Ureter (tissue), 1 donor: ENCODE measurements around the gene SPDYE4. TPM values are rescaled to one million over a fixed set of nuclear protein-coding genes. Genes with fewer than 3 reads are reported as not detected.
A peak's percentile ranks its signal among the peaks of the same experiment; 100 is the strongest.

Source experiments
- DNase-seq: peaks from one replicate; pipeline ENCODE4 v3.0.0-alpha.2; 2020; ENCODE audit warnings: low spot score
- total RNA-seq: library from RNA; stranded (reverse); gene quantifications from one replicate; pipeline ENCODE4 v1.2.4, GENCODE V29; 2023
- donor health status: DM: yes; HTN: yes; CAD: no.

The SPDYE4 gene
- total RNA-seq, 1 donor from 2014 or later, result not detected

DNA sequence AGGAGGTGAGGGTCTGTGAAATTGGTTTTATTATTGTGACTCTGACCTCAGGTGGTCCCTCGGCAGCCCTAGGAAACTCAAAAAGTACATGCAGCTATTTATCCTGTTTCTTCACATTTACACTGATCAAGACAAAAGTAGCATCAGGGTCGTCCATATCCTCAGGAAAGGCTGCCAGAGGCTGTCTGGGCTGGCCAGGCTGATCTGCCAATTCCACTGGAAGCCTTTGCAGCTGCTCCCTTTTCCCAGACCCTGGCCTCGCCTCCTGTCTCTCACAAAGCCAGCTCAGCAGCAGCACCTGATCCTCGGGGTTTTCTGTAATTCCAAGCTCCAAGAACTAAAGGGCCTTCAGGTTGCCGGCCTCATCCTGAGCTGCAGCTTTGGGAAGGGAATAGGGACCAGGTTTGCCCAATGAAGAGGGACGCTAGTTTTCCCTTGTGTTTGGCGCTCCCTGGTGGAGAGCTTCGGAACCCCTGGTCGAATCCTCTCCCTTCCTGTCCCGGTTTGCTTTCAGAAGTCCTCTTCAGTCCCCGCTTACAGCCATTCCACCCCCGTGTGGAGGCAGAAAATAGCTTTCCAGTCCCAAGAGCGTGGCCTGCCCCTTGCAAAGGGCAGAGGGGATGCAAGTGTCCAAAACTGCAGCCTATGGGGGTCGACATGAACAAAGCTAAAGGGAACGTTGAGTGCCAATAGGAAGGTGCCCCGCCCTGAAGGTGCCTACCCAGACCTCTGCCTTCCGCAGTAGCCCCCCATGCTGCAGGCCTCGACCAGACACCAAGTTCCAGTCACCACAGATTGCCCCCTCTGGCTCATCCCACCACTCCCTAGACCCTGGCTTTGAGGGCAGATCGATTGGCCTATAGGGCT lies 27.4 kb upstream of the SPDYE4 start:
- DNase-seq, result peak; percentile 84

DNA sequence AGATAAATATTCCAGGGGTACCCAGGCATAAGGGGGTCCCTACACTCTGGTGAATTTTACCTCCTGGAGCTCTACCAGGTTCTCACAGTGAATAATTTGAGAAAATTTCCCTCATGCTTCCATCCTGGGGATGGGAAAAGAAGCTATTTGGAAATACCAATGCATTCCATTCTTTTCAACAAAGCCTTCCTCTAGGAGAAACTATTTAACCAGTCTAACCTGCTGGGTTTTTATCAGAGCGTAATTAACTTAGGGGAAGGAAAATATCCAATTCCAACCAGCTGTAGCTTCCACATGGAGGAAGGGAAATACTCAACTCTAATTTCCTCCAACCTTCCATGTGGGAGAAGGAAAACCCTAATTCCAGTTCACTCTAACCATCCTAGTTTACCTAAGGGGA lies 23.8 kb upstream of the SPDYE4 start:
- DNase-seq, result no peak

DNA sequence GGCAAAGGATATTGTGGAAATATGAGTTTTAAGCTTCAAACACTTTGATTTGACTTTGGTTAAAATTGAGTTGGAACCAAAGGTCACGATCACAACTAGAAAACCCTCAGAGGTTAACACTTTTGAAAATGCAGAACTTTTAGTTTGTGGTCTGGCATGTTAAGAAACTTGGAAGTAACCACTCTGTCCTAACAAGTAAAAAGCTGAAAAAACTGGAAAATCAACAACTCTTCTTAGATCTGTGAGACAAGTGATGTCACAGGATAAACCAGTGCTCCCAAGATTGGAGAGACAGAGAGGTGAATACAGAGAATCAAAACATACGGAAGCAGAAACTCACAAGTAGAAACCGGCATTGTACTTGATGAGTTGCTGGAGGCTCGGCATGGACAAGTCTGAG lies 23.4 kb upstream of the SPDYE4 start:
- no peak for DNase-seq

DNA sequence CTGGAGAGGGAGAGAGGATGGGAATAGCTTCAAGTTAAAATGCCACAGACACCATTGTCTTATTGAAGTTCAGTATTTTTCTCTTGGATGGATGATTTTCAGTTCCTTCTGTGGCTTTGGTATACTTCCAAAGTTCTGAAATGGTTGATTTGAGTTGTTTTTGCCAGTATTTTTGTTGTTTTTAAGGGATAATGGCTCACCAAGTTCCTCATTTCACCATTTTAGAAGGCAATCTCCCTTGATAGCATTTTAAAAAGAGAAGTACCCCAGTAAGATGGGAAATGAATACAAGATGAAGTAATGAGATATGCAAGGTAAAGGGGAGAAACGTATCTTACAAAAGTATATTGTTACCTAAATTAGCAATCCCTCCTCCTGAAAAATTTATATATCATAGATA lies 18.5 kb upstream of the SPDYE4 start:
- no peak for DNase-seq

DNA sequence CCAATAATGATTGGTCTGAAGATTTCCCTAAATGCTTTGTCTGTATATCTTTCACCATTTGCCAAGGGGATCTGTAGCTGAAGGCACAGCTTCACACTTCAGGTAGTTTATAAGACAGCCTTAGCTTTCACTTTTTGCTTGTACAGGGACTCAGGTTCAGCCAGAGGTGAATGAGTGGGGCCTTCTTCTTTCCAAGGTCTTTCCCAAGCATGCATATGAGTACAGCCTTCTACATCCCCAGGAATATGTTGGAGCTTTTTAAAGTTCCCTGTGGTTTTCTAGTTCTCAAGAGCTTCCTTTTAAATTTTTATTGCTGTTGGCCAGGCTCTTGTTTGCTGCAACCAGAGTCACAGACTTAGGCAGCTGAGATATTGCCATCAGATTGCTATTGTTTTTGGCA lies 17.9 kb upstream of the SPDYE4 start:
- no peak for DNase-seq

DNA sequence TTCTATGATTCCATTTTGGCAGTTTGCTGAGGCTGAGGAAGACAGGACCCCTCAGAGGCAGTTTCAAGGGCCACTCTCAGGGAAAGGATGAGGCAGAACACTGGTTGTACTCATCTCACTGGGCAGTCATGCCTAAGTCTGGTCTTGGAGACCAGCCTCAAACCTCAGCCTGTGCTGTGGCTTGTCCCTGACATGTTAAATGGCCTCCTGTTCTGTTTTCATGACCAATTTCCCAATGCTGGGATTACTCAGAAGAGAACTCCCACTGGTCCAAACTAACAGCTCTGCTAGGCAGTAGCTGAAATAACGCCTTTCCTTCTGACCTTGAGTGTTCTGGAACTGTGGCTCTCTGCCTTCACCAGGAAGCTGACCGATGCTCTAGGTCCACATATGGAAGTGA lies 8.4 kb upstream of the SPDYE4 start:
- DNase-seq, result no peak

DNA sequence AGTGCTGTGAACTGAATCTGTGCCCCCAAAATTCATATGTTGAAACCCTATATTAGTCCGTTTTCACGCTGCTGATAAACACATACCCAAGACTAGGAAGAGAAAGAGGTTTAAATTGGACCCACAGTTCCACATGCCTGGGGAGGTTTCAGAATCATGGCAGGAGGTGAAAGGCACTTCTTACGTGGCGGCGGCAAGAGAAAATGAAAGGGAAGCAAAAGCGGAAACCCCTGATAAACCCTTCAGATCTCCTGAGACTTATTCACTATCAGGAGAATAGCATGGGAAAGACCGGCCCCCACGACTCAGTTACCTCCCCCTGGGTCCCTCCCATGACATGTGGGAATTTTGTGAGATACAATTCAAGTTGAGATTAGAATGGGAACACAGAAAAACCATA lies 3.7 kb upstream of the SPDYE4 start:
- no peak for DNase-seq

DNA sequence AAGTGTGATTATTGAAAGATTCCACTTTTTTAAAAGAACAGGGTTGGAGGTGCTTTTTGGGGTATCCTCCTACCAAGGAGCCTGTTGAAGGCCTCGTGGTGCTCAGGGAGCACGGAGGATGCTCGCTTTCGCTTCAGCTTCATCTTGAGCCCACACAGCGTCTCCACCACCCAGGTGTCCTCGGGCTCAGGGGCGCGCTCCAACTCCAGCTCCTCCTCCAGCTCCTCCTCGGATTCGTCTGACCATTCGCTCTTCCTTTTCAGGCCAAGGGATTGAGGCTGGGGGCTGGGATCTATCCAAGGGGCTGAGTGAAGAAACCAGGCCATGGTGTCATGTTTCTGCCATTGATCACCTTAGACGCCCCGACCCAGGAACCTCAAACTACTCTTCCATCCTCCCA lies 1.2 kb downstream of the SPDYE4 start:
- DNase-seq, result no peak

DNA sequence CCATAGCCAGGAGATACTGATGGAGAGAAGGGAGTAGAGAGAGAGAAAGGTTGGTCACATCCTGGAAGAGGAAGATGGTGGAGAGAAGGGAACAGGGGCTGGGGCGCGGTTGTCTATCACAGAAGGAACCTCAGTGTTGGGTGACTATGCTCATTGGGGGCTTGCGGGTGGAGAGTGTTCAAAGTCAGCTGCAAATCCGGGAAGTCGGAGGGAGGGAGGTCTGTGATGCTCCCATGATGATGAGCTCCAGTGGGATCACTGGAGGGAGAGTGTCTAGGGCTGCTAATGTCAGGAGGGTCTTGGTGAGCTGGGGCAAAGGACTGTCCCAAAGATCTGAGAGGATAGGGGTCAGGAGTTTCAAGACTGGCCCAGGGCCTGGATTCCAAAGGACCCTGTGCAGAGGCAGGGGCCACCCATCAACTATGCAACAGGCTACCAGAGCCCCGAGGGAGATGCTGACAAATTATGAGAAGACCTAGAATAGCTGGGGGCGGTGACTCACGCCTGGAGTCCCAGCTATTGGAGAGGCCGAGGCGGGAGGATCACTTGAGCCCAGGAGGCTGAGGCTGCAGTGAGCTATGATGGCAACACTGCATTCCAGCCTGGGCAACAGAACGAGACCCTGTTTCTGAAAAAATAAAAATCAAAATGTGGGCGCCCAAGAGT lies 2.6 kb downstream of the SPDYE4 start:
- no peak for DNase-seq

DNA sequence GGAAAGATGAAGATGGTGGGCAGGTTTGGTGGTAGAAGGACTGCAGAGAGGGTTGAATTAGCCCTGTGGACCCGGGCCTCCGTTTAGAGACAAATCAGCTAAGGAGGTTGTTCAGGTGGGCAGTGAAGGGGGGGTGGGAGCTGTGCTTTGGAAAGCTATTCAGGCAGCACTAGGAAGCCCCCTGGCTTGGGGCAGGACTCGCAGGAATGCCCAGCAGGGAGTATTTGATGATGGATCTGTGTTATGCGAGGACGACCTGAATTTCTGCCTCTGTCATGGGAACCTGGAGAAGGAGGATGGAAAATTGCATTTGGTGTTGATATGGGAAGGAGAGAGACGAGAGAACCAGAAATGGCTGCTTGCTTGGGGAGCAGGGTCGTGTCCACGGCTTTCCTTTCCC lies 3.5 kb downstream of the SPDYE4 start:
- no peak for DNase-seq

DNA sequence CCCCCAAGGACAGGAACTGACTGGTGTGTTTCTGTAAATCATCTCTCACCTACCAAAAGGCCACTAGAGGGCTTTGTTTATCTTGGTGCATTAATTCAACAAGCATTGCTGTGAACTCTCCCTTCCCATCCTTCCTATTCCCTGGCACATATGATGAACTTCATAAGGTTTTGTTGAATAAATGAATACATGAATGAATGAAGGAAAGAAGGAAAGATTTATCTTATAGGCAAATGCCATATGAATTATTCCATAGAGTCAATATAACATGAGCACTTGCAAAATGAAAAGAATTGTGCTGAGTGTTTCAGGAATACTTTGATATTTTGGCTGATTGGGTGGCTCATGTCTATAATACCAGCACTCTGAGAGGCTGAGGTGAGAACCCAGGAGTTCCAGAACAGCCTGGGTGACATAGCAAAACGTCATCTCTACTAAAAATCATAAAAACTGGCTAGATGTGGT lies 4.3 kb downstream of the SPDYE4 start:
- DNase-seq, result no peak

DNA sequence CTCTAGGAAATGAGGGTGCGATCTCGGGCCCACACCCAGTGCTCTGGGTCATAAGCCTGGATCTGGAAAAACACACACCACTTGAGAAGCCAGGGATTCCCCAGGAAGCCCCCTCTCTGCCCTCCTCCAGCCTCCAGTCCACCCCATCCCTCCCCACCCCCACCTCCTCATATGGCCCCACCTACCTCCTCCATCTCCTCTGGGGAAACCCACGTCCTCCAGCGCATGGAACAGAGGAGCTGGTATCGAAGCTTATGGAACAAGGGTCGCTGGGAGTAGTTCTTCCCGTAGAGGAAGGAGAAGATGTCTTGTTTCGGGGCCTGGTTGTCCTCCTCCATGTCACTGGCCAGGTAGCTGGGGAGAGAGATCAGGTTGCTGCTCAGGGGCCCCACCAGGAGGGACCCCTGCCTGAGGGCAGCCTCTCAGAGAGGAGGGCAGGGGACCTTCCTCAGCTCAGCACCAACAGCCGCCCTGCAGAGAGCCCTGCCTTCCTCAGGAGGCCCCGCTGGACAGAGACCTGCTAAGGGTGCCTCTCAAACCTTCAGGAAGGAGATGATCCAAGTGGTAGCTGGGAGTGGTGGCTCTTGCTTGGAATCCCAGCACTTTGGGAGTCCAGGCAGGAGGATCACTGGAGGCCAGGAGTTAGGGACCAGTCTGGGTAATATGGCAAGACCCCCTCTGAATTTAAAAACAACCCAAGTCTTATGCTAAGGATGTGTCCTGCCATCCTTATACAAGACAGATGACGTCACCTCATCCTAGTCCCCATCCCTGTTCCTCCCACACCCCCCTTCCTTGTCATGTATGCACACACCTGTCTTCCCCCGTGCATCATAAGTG lies 5.0 kb downstream of the SPDYE4 start:
- no peak for DNase-seq

DNA sequence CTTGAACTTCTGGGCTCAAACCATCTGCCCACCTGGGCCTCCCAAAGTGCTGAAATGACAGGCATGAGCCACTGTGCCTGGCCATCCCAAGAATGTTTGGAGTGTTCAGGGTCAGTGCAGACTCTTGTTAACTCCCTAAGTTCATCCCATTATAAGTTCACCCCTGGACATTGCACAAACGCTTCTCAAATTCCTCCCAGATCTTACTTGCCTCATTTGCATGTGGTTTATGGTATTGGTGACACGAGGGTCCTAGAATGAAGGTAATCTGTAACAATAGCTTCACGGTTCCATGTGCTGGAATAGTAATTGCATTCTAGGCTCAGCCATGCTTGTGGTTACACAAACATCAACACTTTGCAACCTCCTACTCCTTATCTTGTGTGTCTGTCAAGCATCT lies 8.7 kb downstream of the SPDYE4 start:
- DNase-seq, result no peak

DNA sequence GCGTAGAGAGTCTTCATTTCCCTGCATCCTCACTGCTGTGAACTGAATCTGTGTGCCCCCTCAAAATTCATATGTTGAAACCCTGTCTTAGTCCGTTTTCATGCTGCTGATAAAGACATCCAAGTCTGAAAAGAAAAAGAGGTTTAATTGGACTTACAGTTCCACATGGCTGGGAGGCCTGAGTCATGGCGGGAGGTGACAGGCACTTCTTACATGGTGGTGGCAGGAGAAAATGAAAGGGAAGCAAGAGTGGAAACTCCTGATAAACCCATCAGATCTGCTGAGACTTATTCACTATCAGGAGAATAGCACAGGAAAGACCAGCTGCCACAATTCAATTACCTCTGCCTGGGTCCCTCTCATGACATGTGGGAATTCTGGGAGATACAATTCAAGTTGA lies 10.6 kb downstream of the SPDYE4 start:
- DNase-seq, result no peak

DNA sequence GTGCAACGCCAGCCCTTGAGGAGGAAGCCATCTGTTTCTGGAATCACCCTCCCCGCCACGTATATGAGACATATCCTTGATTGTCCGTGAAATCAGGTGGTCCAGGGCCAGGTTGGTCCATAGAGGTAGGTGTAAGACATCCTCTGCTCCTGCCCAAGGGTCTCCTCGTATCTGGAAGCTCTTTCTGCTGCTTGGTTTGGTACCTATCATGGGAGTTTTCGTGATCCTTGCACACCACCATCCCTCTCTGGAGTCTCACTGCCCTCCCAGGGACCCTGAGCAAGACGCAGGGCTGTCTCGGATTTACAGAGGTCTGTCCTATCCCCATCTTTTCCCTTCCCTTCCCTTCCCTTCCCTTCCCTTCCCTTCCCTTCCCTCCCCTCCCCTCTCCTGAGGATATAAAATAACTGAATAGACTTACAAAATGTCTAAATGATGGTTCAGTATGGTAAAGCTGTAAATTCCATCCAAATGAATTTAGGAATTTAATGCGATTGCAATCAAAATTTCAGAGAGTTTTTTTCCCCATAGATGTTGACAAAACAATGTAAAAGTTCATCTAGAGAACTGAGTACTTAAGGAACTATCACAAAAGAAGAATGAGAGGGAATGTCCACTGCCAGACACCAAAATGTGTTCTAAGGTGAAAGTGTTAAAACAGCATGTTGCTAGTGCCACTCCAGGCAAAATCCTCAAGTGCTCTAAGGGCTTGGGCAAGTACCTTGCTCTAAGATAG lies 11.7 kb downstream of the SPDYE4 start:
- no peak for DNase-seq

DNA sequence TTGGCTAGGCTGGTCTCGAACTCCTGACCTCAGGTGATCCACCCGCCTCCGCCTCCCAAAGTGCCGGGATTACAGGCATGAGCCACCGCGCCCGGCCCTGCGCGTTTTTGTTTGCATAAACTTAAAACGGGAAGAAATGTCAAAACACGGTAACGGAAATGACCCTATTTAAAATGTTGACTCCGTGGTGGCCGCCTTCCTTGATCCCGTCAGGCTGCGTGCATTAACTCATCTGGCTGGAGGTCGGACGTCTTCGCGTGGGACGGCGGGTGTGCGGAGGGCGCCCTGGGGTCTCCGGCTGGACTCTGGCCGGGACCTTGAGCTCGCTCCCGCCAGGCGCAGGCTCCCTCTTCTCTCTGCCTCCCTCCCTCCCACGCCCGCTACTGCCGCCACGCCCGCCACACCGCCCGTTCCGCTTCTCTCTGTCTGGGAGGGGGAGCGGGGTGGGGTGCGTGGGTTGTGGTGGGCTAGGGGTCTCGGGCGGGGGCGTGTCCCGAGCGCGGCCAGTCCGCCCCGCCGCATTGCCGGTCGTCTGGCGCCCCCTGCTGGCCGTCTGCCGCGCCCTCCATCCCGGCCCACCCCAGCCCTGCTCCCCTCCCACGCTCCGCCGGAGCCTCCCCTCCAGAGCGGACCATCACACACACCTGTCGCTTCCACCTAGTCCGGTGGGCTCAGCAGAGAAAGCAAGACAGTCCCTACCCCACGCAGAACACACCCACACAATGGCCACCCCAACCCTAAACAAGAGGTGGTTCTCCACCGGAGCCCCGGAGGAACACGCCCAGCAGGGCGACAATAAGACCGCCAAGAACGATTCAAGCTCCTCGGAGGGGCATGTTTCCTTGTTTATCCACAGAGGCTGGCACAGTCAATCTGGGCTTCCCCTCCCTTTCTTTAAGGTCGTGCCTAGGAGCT lies 12.5 kb downstream of the SPDYE4 start:
- peak; percentile 68 for DNase-seq

DNA sequence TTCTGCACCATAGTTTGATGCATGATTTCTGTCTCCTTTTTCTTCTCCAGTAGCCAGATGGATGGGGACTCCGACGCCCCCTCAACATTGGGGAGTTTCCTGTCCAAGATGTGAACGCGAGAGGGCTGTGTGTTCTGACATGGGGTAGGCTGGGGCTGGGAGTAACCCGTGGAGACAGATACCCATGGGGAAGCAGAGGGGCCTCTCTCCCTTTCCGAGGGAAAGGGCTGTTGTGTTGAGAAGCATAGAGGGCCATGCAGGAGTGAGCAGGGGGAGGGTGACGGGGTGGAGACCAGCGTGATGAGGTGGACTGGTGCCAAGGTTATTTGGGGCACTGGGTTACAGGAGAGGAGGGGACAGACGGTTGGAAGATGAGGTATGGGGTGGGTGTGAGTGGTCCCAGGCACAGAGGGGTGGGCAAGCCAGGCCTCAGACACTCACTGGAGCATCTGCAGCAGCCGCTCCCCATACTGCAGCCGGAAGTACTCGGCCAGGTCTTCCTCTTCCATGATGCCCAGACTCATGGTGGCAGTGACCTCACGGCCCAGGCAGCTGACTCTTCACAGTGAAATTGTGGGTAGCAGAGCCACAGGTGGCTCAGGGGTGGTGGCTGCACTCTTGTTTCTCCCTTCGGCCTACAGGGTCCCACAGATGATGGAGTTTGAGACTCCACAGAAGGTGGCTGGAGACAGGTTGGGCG lies 14.1 kb downstream of the SPDYE4 start:
- DNase-seq, result no peak

DNA sequence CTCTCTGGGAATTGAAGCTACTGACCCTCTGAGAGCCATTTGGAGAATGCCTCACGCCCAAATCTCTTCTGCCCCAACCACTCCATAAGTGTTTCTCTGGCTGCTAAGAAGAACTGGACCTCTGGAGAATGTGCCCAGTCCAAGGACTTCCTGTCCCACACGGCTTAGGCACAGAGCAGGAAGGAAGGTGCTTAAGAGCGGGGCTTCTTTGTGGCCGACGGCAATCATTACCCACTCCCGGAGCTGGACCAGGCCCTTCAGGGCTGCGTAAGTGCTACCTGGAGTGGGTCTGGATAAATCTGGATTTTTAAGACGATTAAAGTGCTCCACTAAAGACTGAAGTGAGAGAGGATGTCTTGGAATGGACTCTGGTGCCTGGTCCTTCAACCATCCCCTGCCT lies 15.5 kb downstream of the SPDYE4 start:
- no peak for DNase-seq

DNA sequence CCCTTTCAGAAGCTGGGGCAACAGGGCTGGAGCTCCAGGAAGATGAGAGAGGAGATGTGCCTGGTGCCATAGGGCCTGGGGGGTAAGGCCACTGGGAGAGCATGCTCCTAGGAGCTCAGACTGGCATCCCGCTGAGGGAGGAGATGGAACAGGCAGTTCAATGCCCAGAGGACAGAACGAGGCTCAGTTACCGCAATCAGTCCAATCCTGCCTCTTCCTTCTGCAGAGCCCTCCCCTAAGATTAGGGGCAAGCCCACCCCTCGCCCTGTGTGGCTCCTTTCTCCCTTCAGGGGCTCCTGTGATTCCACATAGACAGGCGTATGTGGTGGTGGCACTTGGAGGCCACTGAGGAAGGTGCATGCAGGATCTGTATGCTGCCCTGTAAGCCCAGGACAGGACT lies 16.1 kb downstream of the SPDYE4 start:
- no peak for DNase-seq

DNA sequence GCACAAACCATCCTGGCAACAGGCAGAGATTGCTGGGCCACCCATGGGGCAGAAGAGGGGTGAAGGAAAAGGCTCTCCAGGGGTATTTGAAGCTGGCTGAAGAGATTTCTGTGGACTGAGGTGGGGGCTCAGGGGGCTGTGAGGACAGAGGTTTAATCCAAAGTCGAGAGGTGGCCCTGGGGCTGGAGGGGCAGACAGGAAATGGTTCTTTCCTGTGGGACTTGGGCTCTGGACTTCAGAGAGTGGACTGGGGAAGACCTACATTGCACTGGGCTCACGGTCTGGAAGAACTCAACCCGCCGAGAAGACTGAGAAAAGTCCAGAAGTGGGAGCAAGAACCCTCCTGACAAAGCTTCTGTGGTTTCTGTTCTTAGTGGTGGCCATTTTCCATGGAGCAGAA lies 16.6 kb downstream of the SPDYE4 start:
- no peak for DNase-seq
